Measurements from ENCODE around the gene ORC5.

ORC5 gene

DNA sequence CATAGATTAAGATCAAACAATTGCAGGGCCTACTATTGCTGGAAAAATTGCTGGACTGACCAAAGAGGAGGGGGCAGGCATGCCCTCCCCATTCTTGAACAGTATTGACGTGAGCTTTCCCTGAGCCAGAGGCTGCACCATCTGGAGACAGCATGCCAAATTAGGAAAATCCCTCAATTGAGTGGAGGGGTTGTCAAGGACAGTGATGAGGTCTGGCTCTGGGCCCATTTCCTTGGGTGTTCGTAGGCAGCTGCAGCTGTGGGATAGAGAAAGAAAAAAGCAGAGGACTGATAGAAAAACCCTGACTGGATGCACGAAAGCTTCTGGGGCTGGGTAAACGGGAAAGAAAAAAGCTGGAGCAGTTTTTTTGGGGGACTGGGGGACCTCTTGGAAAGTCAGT, 22.8 kb upstream of the ORC5 start:
- Histone ChIP-seq H3K27ac (no peak overlapping the region), H3K36me3 (no peaks in the 10 kb centered on the region), H3K27me3 (peaks cover 41% of the 10 kb centered on the region), H3K9me3 (no peaks in the 10 kb centered on the region), H3K4me1 (ENCODE audit: control insufficient read depth in 1 of 2, insufficient read depth in 1 of 2, low read depth in 1 of 2, low read length in 1 of 2) (no peaks in the 10 kb centered on the region), H3K4me3 (ENCODE audit: low read depth in 1 of 2, low read length in 1 of 2) (no peak overlapping the region)
- TF ChIP-seq, protein P1, sequence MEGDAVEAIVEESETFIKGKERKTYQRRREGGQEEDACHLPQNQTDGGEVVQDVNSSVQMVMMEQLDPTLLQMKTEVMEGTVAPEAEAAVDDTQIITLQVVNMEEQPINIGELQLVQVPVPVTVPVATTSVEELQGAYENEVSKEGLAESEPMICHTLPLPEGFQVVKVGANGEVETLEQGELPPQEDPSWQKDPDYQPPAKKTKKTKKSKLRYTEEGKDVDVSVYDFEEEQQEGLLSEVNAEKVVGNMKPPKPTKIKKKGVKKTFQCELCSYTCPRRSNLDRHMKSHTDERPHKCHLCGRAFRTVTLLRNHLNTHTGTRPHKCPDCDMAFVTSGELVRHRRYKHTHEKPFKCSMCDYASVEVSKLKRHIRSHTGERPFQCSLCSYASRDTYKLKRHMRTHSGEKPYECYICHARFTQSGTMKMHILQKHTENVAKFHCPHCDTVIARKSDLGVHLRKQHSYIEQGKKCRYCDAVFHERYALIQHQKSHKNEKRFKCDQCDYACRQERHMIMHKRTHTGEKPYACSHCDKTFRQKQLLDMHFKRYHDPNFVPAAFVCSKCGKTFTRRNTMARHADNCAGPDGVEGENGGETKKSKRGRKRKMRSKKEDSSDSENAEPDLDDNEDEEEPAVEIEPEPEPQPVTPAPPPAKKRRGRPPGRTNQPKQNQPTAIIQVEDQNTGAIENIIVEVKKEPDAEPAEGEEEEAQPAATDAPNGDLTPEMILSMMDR (IDR thresholded peaks at IDR 0.05): no peak

DNA sequence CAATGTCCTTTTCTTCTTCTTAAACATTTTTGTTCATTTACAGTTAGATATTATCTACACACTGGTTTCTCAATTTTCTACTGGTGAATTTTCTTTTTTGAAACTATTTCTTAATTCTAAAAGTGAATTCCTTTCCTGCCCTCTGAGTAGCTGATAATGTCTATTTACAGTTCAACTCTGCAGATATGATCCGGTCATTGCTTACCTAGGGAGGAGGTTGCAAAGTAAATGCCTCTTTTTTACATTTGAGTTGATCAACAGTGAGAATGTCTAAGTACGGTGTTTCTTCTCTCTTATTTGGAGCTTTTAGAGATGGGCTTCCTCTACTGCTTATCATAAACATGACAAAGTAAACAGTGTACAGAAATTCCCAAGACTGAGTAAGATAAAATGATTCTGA, 20.6 kb upstream of the ORC5 start:
- Histone ChIP-seq H3K4me1 (ENCODE audit: control insufficient read depth in 1 of 2, insufficient read depth in 1 of 2, low read depth in 1 of 2, low read length in 1 of 2) (no peaks in the 10 kb centered on the region), H3K9me3 (no peaks in the 10 kb centered on the region), H3K27ac (no peak overlapping the region), H3K36me3 (no peaks in the 10 kb centered on the region), H3K27me3 (peaks cover 36% of the 10 kb centered on the region), H3K4me3 (ENCODE audit: low read depth in 1 of 2, low read length in 1 of 2) (no peak overlapping the region)
- TF ChIP-seq, protein P1 (IDR thresholded peaks at IDR 0.05): no peak

DNA sequence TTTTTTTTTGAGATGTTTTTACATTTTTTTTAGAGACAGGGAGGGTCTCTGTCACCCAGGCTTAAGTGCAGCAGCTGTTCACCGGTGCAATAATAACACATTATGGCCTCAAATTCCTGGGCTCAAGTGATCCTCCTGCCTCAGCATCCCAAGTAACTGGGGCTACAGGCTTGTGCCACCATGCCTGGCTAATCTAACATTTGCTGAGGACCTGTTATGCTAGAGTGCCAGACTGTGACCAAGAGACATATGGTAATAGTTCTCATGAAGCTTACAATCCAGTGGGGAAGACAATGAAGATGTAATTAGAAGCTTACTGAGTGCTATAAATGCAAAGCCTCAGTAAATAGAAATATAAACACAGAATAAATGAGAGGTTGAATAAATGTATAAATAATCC, 17.6 kb upstream of the ORC5 start:
- peaks cover 19% of the 10 kb centered on the region for H3K27me3 ChIP-seq
- no peak overlapping the region for H3K4me3 ChIP-seq (ENCODE audit: low read depth in 1 of 2, low read length in 1 of 2)
- H3K36me3 ChIP-seq: no peaks in the 10 kb centered on the region
- H3K9me3 ChIP-seq: no peaks in the 10 kb centered on the region
- TF ChIP-seq, protein P1 (IDR thresholded peaks at IDR 0.05): no peak
- H3K4me1 ChIP-seq (ENCODE audit: control insufficient read depth in 1 of 2, insufficient read depth in 1 of 2, low read depth in 1 of 2, low read length in 1 of 2): no peaks in the 10 kb centered on the region
- no peak overlapping the region for H3K27ac ChIP-seq

DNA sequence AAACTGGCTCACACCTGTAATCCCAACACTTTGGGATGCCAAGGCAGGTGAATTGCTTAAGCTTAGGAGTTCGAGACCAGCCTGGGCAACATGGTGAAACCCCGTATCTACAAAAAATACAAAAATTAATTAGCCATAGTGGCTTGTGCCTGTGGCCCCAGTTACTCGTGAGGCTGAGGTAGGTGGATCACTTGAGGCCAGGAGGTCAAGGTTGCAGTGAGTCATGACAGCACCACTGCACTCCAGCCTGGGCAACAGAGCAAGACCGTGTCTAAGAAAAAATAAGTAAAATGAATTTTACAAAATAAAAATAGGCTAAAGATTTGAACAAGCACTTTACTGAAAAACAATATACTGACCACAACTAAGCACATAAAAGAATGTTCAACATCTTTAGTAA, 9.8 kb upstream of the ORC5 start:
- H3K27me3 ChIP-seq: peaks cover 10% of the 10 kb centered on the region
- no peak overlapping the region for H3K27ac ChIP-seq
- TF ChIP-seq, protein P1 (IDR thresholded peaks at IDR 0.05): no peak

DNA sequence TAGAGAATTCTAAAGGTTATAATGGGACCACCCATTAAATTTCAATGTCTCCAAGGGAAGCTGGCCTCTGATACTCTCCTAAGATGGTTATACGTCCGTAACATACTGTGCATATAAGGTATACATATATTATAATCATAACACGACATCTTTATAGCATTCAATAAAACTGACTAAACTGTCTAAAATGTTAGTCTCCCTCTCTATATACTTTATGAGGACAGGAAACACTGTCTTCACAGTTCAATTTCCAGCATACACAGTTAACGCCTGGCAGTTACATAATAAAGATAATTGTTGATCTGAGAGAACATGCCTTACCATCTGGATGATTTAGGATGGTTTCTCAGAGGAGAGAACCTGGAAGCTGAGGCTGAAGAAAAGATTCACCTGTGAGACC, 1.2 kb upstream of the ORC5 start:
- peaks cover 10% of the 10 kb centered on the region for H3K27me3 ChIP-seq
- no peak overlapping the region for H3K4me3 ChIP-seq (ENCODE audit: low read depth in 1 of 2, low read length in 1 of 2)

More for the DNA sequence above, 9.8 kb upstream of the ORC5 start:
- Histone ChIP-seq H3K9me3 (no peaks in the 10 kb centered on the region), H3K4me1 (ENCODE audit: control insufficient read depth in 1 of 2, insufficient read depth in 1 of 2, low read depth in 1 of 2, low read length in 1 of 2) (no peaks in the 10 kb centered on the region), H3K36me3 (no peaks in the 10 kb centered on the region), H3K4me3 (ENCODE audit: low read depth in 1 of 2, low read length in 1 of 2) (no peak overlapping the region)

More for the DNA sequence above, 1.2 kb upstream of the ORC5 start:
- H3K4me1 ChIP-seq (ENCODE audit: control insufficient read depth in 1 of 2, insufficient read depth in 1 of 2, low read depth in 1 of 2, low read length in 1 of 2): peaks cover 16 to 17% of the 10 kb centered on the region in 2 experiments
- TF ChIP-seq, protein P1 (IDR thresholded peaks at IDR 0.05): no peak
- H3K27ac ChIP-seq: no peak overlapping the region
- no peaks in the 10 kb centered on the region for H3K36me3 ChIP-seq
- H3K9me3 ChIP-seq: no peaks in the 10 kb centered on the region

Measured in neutrophil (primary cell).